Measurements from ENCODE around the gene TEKT5.
"Not testable (repeated sequence)": the region's sequence is repeated elsewhere in the genome, so short reads cannot be mapped to it uniquely, and the experiment has no call there.

The TEKT5 gene

DNA sequence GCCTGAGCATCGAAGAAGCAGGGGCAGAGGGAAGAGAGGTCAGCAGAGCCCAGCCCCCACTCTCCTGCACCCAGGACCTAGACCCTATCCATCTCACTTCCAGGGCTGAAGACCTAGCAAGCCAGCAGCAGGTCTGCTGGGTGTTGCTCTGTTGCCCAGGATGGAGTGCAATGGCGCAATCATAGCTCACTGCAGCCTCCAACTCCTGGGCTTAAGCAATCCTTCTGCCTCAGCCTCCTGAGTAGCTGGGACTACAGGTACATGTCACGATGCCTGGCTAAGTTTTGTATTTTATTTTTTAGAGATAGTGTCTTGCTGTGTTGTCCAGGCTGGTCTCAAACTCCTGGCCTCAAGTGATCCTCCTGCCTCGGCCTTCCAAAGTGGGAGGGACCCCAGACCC is 61.3 kb downstream of the TEKT5 start:
- not testable (repeated sequence) for DNase-seq (ENCODE audit: low read depth)

- DNase-seq (ENCODE audit: low read depth): no peak
Measured at GRCh38 chr16:10631886-10632285, 62.8 kb downstream of the TEKT5 start.

DNA sequence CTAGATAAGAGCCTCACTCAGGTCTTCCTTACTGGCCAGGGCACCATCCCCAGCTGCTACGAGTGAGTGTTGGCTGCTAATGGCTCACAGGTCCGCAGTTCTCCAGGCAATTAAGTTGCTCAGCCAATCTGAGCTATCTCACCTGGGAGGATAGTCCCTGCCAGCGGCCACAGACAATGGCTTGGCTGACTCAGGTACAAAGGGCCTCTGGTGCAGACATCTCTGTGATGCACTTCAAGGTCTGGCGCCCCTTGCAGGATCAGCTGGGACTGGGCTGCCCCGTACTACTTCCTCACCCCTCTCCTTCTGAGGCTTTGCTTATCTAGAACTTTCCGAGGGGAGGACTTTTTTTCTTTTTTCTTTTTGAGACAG is 65.2 kb downstream of the TEKT5 start:
- DNase-seq (ENCODE audit: low read depth): no peak

GRCh38 chr16:10625595-10626357 is 69.0 kb downstream of the TEKT5 start:
- DNase-seq (ENCODE audit: low read depth): no peak

GRCh38 chr16:10624527-10624926 is 70.2 kb downstream of the TEKT5 start:
- DNase-seq (ENCODE audit: low read depth): no peak

DNA sequence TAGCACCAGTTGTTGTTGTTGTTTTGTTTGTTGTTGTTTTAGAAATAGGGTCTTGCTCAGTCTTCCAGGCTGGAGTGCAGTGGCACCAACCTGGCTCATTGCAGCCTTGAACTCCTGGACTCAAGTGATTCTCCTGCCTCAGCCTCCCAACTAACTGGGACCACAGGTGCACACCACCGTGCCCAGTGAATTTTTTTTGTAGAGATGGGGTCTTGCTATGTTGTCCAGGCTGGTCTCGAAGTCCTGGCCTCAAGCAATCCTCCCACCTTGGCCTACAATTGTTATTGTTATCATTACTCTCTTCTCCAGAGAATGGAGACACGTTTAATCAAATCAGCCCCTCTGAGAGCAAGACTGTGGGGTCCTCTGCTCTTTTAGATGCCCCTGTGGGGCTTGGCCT is 71.7 kb downstream of the TEKT5 start:
- no peak for DNase-seq (ENCODE audit: low read depth)

- no peak for DNase-seq (ENCODE audit: low read depth)
Measured at GRCh38 chr16:10622036-10622921, 72.5 kb downstream of the TEKT5 start.

DNA sequence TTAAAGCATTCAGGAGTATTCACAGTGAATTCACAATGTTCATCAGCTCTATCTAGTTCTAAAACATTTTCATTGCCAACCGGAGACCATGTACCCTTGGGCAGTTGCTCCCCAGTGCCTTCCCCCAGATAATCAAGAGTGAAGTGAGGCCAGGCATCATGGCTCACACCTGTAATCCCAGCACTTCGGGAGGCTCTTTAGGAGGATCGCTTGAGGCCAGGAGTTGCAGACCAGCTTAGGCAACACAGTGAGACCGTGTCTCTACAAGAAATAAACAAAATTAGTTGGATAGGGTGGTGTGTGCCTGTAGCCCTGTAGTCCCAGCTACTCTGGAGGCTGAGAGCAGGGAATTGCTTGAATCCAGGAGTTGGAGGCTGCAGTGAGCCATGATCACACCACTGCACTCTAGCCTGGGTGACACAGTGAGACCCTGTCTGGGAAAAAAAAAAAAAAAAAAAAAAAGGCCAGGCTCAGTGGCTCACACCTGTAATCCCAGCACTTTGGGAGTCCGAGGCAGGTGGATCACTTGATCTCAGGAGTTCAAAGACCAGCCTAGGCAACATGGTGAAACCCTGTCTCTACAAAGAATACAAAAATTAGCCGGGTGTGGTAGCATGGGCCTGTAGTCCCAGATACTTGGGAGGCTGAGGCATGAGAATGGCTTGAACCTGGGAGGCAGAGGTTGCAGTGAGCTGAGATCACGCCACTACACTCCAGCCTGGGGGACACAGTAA is 73.3 kb downstream of the TEKT5 start:
- not testable (repeated sequence) for DNase-seq (ENCODE audit: low read depth)

- no peak for DNase-seq (ENCODE audit: low read depth)
Measured at GRCh38 chr16:10620120-10620519, 74.6 kb downstream of the TEKT5 start.

GRCh38 chr16:10619271-10619849 is 75.4 kb downstream of the TEKT5 start:
- no peak for DNase-seq (ENCODE audit: low read depth)

GRCh38 chr16:10618710-10619209 is 76.0 kb downstream of the TEKT5 start:
- no peak for DNase-seq (ENCODE audit: low read depth)

DNA sequence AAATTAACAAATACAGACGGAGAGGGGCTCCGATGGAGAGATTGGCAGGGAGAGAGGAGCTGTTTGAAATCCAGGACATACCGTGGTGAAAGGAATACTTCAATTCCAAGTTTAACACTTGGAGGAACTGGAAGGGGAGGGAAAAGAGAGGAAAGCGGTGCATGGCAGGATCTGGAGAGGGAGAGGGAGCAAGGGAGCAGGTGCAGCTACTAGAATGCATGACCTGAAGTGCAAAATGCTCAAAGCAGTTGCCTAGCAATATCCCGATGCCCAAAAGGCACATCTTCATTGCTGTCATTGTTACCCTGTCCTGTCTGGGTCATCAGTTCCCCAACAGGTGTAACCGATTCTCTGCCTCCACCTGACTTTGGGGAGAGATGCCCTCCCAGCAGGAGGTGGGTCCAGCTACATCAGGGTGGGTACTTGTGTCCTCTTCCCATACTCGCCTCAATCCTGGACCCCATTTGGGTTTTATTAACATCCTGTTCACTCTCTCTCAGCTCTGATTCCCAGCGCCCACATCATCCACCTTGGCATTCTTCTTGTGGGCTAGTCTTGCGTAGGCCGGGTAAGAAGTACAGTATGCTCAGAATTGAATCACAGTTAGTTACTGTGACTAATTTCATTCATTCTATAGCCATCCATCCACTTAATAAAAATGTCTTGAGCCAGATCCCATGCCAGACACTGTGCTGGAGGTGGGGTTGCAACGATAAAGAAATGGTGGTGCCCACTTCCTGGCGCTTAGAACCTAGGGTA is 76.9 kb downstream of the TEKT5 start:
- no peak for DNase-seq (ENCODE audit: low read depth)

DNA sequence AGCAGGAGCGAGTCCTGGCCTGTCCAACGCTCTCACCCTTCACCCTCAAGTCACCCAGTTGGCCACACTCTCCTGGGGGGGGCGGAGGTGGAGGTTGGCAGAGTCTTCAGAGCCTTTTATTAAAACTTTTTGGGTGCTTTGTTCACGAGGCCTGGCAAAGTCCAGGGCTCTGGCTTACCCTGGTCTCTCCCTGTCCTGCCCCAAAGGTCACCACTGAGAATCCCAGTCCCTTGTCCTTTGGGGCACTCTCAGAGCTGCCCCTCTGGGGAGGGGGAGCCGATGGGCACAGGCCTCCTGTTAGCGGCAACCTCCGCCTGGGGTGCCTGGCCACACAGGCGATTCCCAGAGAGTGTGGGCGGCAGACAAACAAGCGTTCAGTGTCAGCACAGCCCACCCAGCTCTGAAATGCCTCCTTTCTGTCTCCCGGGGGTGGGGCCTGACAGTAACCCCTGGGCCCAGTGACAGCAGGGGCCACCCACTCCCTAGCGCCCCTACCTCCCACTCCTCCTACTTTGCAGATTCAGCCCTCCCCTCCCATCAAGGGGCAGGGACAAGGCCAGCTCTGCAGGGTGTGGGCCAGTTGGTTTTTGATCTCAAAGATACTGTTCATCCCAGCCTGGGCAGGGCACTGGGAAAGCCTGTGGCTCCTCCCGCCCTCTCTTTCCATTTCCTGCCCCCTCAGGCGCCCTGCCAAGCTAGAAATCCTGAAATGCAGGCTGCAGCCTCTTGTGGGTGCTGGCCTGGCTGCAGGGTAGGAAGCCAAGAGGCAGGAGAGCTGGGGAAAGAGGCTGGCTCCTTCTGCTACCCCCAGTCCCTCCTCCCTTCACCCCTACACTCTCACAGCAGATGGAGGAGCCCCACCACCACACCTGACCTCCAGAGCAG is 77.7 kb downstream of the TEKT5 start:
- no peak for DNase-seq (ENCODE audit: low read depth)

DNA sequence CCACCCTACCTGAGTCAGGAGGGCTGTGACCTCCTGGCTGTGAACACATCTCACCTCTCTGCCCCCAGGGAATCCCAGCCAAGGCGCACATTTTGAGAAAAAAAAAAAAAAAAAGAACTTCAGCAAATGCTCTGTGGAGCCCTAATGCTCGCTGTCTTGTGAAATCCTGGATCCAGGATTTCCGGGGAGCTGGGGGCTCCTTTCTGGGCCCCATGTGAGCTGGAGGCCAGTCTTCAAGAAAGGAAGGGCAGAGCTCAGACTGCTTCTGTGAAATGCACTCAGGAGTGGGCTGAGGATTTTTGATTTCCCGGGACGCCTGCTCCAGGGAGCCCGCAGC is 78.3 kb downstream of the TEKT5 start:
- no peak for DNase-seq (ENCODE audit: low read depth)

DNA sequence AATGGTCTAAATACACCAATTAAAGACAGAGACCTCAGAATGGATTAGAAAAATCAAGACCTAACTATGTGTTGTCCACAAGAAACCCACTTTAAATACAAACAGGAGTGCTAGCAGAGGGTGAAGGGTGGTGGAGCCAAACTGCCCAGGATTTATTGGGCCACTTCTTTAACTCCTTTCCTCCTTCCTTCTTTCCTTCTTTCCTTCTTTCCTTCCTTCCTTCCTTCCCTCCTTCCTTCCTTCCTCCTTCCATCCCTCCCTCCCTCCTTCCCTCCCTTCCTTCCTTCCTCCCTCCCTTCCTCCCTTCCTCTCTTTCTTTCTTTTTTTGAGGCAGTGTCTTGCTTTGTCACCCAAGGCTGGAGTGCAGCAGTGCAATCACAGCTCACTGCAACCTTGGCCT is 80.0 kb downstream of the TEKT5 start:
- DNase-seq (ENCODE audit: low read depth): no peak

GRCh38 chr16:10613785-10614485 is 80.8 kb downstream of the TEKT5 start:
- no peak for DNase-seq (ENCODE audit: low read depth)

DNA sequence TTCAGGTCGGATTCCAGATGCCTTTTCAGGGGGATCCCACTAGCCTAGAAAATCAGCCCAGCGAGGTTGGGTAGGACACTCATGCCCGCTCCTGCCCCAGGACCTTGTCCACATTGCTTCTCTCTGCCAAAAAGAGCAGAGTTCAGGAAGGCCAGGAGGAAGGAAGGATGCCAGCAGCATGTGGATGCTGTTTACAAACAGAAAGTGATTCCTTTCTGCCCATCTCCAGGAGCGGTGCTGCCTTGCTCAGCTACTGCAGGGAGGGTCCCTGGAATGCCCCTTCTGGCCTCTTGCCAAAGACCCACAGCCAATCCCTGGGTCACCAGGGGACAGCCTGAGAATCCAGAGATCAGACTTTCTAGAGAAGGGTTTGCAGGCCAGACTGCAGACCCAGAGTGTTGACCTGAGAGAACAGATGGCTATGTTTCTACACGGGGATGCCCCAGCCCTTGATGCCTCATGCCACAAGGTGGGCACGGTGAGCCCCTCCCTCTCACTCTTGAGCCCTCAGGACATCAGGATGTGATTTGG is 82.0 kb downstream of the TEKT5 start:
- no peak for DNase-seq (ENCODE audit: low read depth)

DNA sequence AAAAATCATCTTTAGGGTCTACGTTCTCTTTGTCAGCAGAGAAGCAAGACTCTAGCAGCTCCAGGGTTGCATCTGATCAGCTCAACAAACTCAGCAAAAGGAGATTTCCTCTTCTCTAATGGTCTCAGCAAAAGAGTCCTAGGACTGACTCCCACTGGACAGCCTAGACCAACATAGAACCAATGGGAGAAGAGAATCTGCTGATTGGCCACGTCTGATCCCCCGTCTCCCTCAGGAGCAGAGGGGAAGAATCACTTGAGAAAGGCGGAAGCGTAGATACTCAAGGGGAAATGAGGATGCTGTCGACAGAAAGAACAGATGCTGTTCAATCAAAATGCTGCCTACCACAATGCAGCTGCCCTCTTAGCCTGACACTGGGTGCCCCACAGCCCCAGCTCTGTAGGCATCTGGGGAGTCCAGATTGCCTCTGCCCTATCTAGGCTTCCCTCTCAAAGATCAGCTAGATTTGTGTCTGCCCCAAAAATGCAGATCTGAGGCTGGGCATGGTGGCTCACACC is 82.8 kb downstream of the TEKT5 start:
- DNase-seq (ENCODE audit: low read depth): no peak

- no peak for DNase-seq (ENCODE audit: low read depth)
Measured at GRCh38 chr16:10610499-10611184, 84.1 kb downstream of the TEKT5 start.

Measured in stimulated activated CD8-positive, alpha-beta memory T cell treated with anti-CD3 and anti-CD28 coated beads, Interleukin-7, amount 100 ng/mL, for 24 hours (primary cell).